HepG2 (cell line): ENCODE measurements around the gene EXO1. TPM values are rescaled to one million over a fixed set of nuclear protein-coding genes. Genes with fewer than 3 reads are reported as not detected.

ENCODE experiments used
- BRCA1 ChIP-seq: sonication (generic); formaldehyde crosslinking; IDR thresholded peaks from 2 replicates; pipeline ENCODE4 v1.4.0; 2020; ENCODE audit warnings: missing genetic modification reagents
- FLYWCH1 ChIP-seq: sonication (generic); formaldehyde crosslinking; IDR thresholded peaks from 2 replicates; pipeline ENCODE4 v1.8.1; 2023; ENCODE audit warnings: mild to moderate bottlenecking, missing genetic modification reagents
- FOXC1 ChIP-seq: sonication (generic); formaldehyde crosslinking; IDR thresholded peaks from 2 replicates; pipeline ENCODE4 v1.8.0; 2022; ENCODE audit warnings: mild to moderate bottlenecking, missing genetic modification reagents, borderline replicate concordance
- HNF4A ChIP-seq: sonication (generic); formaldehyde crosslinking; IDR thresholded peaks from 2 replicates; pipeline ENCODE4 v1.4.0; 2020; ENCODE audit warnings: missing genetic modification reagents
- JDP2 ChIP-seq: sonication (generic); formaldehyde crosslinking; IDR thresholded peaks from 2 replicates; pipeline ENCODE4 v1.8.1; 2022; ENCODE audit warnings: missing genetic modification reagents, borderline replicate concordance
- MED1 ChIP-seq: sonication (generic); formaldehyde crosslinking; IDR thresholded peaks from 2 replicates; pipeline ENCODE4 v1.4.0; 2020; ENCODE audit warnings: missing genetic modification reagents
- NR1H2 ChIP-seq: sonication (generic); formaldehyde crosslinking; IDR thresholded peaks from 2 replicates; pipeline ENCODE4 v1.8.1; 2022; ENCODE audit warnings: low read depth, missing genetic modification reagents, borderline replicate concordance
- SOX5 ChIP-seq: IDR thresholded peaks from 2 replicates; pipeline ENCODE4 v1.6.1; 2016; ENCODE audit warnings: borderline replicate concordance
- SRSF1 ChIP-seq: fragments of 200-400 bp; formaldehyde crosslinking; optimal IDR thresholded peaks from 2 replicates; pipeline ENCODE3; 2017; ENCODE audit warnings: mild to moderate bottlenecking, low read depth, low read length, moderate library complexity
- SUZ12 ChIP-seq: fragments of 150-350 bp; IDR thresholded peaks from 2 replicates; pipeline ENCODE4 v1.6.1; 2014; ENCODE audit warnings: low read depth, low read length
- ZBTB20 ChIP-seq: sonication (generic); formaldehyde crosslinking; IDR thresholded peaks from 2 replicates; pipeline ENCODE4 v1.8.1; 2023; ENCODE audit warnings: missing genetic modification reagents, low read depth, mild to moderate bottlenecking, borderline replicate concordance
- ZBTB21 ChIP-seq: sonication (generic); formaldehyde crosslinking; IDR thresholded peaks from 2 replicates; pipeline ENCODE4 v1.4.0; 2020; ENCODE audit warnings: missing genetic modification reagents
- ZNF280D ChIP-seq: sonication (generic); formaldehyde crosslinking; IDR thresholded peaks from 2 replicates; pipeline ENCODE4 v1.5.1; 2020; ENCODE audit warnings: mild to moderate bottlenecking, missing genetic modification reagents
- ZNF563 ChIP-seq: sonication (generic); formaldehyde crosslinking; IDR thresholded peaks from 2 replicates; pipeline ENCODE4 v1.8.0; 2022; ENCODE audit warnings: mild to moderate bottlenecking, moderate library complexity, missing genetic modification reagents
- ZNF607 ChIP-seq: sonication (generic); formaldehyde crosslinking; IDR thresholded peaks from 2 replicates; pipeline ENCODE4 v1.5.1; 2020; ENCODE audit warnings: missing genetic modification reagents, mild to moderate bottlenecking, borderline replicate concordance
- ZNF609 ChIP-seq: sonication (generic); formaldehyde crosslinking; IDR thresholded peaks from 2 replicates; pipeline ENCODE4 v1.4.0; 2020; ENCODE audit warnings: mild to moderate bottlenecking, missing genetic modification reagents, borderline replicate concordance
- ZNF816 ChIP-seq: sonication (generic); formaldehyde crosslinking; IDR thresholded peaks from 2 replicates; pipeline ENCODE4 v1.8.0; 2022; ENCODE audit warnings: missing genetic modification reagents, mild to moderate bottlenecking, borderline replicate concordance
- polyA plus RNA-seq, 8 experiments: library from polyadenylated mRNA; depleted of rRNA in 3 of 8; stranded (reverse) in 7 of 8; unstranded in 1 of 8; fragments of >200 nt; fragmentation: Illumina TruSeq in 4 of 8; extraction: Trizol in 4 of 8; gene quantifications; 2 replicates each; pipeline versions ENCODE4 v1.2.1 to v1.2.3, GENCODE V29; 2011 to 2016; ENCODE audit warnings: low read depth in 4 of 8, missing spikeins in 1 of 8, mixed read lengths in 1 of 8; ENCODE audit not compliant: insufficient read depth in 1 of 8
- total RNA-seq, 5 experiments: library from RNA; depleted of rRNA; stranded (reverse); fragments of >200 nt; fragmentation: Illumina TruSeq; extraction: Trizol; gene quantifications; 2 replicates each; pipeline ENCODE4 v1.2.3, GENCODE V29; 2016; ENCODE audit warnings: low read depth in 1 of 5
- TF ChIP-seq, protein P1 (sequence below): sonication (generic); formaldehyde crosslinking; IDR thresholded peaks from 2 replicates; pipeline ENCODE4 v1.8.1; 2022; ENCODE audit warnings: mild to moderate bottlenecking, missing genetic modification reagents
- TF ChIP-seq, protein P2 (sequence below): sonication (generic); formaldehyde crosslinking; IDR thresholded peaks from 2 replicates; pipeline ENCODE4 v1.5.0; 2020; ENCODE audit warnings: missing genetic modification reagents, mild to moderate bottlenecking, borderline replicate concordance

The EXO1 gene
- total and polyA plus RNA-seq, 2 of the 13 experiments (the other 11 are each of a cell fraction or from before 2014, with no cell fraction given): 3.2 to 26.1 TPM

DNA sequence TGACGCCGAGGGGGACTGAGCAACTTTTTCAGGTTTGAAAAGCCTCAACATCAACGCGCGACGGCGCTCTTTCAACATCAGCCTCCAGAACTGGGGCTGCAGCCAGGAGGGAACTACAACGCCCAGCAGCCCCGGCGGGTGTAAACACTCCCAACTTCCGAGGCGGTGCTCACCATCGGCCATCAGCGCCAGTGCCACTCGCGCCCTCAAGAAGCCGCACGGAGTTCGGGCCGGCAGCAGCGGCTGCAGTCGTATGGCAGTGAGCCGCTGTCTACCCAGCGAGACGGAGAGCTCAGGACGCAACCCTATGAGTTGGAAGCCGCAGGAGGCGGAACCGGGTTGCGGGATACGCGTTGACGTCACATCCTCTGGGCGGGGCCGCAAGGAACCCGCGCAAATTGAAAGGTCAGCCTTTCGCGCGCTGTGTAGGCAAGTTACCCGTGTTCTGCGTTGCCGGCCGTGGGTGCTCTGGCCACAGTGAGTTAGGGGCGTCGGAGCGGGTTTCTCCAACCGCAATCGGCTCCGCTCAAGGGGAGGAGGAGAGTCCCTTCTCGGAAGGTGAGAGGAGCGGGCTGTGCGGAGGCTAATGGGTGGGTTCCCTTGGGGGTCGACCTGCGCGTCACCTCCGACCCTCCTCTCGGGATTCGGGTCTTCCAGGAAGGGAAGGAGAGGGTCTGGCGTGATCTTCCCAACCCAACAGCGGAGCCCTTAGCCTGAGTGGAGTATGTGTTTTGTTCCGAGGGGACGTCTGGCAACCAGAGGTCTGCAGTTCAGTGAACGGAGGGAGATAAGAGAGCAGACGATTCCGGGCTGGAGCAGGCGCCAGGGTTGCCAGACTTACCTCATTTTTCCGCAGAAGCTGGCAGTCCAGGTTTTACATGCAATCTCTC lies at the start of gene EXO1 (continued):
- TF ChIP-seq ZNF609 (CRISPR knock-in tag): no peak; the same call in 1 of the 2 replicates
- no peak for TF ChIP-seq ZNF607 (CRISPR knock-in tag)
- peak; percentile 33; the same call in 1 of the 2 replicates for TF ChIP-seq ZBTB21 (CRISPR knock-in tag)
- TF ChIP-seq ZNF816: 0 out of 2 replicates have a peak, but pooled peaks have one; percentile 8
- peak; percentile 29; the same call in 1 of the 2 replicates for TF ChIP-seq MED1 (CRISPR knock-in tag)
- TF ChIP-seq BRCA1: no peak
- no peak for TF ChIP-seq HNF4A (CRISPR knock-in tag)
- peak; percentile 18; the same call in 1 of the 2 replicates for TF ChIP-seq FOXC1 (CRISPR knock-in tag)
- TF ChIP-seq ZNF280D (CRISPR knock-in tag): no peak
- 0 out of 2 replicates have a peak, but pooled peaks have one; percentile 52 for TF ChIP-seq NR1H2 (CRISPR knock-in tag)
- TF ChIP-seq ZNF563: peak; percentile 84
- TF ChIP-seq SUZ12: peak; percentile 65
- TF ChIP-seq, protein P1, sequence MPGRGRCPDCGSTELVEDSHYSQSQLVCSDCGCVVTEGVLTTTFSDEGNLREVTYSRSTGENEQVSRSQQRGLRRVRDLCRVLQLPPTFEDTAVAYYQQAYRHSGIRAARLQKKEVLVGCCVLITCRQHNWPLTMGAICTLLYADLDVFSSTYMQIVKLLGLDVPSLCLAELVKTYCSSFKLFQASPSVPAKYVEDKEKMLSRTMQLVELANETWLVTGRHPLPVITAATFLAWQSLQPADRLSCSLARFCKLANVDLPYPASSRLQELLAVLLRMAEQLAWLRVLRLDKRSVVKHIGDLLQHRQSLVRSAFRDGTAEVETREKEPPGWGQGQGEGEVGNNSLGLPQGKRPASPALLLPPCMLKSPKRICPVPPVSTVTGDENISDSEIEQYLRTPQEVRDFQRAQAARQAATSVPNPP (CRISPR knock-in tag): peak; percentile 92
- TF ChIP-seq SRSF1: no peak
- no peak for TF ChIP-seq FLYWCH1 (CRISPR knock-in tag)
- TF ChIP-seq ZBTB20 (CRISPR knock-in tag): peak; percentile 38; the same call in 1 of the 2 replicates
- TF ChIP-seq SOX5 (CRISPR knock-in tag): no peak
- TF ChIP-seq, protein P2, sequence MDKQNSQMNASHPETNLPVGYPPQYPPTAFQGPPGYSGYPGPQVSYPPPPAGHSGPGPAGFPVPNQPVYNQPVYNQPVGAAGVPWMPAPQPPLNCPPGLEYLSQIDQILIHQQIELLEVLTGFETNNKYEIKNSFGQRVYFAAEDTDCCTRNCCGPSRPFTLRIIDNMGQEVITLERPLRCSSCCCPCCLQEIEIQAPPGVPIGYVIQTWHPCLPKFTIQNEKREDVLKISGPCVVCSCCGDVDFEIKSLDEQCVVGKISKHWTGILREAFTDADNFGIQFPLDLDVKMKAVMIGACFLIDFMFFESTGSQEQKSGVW (CRISPR knock-in tag): no peak
- no peak for TF ChIP-seq JDP2 (CRISPR knock-in tag)
